Neuronal stem cell (in vitro differentiated cells): Measurements from ENCODE around the gene ZNF597. TPM values are rescaled to one million over a fixed set of nuclear protein-coding genes. Genes with fewer than 3 reads are reported as not detected.

Experiments
- DNase-seq: peaks from one replicate; pipeline ENCODE4 v3.0.0-alpha.2; 2013; ENCODE audit warnings: low spot score
- H2AFZ ChIP-seq: one replicate; pipeline ENCODE4 v1.6.1; 2013; ENCODE audit warnings: mild to moderate bottlenecking, low read length, inconsistent platforms
- H2AK5ac ChIP-seq: 2 replicates; pipeline ENCODE4 v1.6.1; 2013; ENCODE audit warnings: low read depth, mild to moderate bottlenecking, inconsistent platforms, low read length, moderate library complexity, mixed read lengths
- H2BK120ac ChIP-seq: 2 replicates; pipeline ENCODE4 v1.6.1; 2013; ENCODE audit warnings: low read depth, mild to moderate bottlenecking, inconsistent platforms, low read length, moderate library complexity, mixed read lengths
- H2BK12ac ChIP-seq: one replicate; pipeline ENCODE4 v1.6.1; 2013; ENCODE audit warnings: low read length, inconsistent platforms
- H2BK15ac ChIP-seq: 2 replicates; pipeline ENCODE4 v1.6.1; 2013; ENCODE audit warnings: mild to moderate bottlenecking, low read length, inconsistent platforms, mixed read lengths
- H2BK5ac ChIP-seq: one replicate; pipeline ENCODE4 v1.6.1; 2013; ENCODE audit warnings: inconsistent platforms, mild to moderate bottlenecking, low read length, moderate library complexity
- H3K14ac ChIP-seq: one replicate; pipeline ENCODE4 v1.6.1; 2013; ENCODE audit warnings: low read length, inconsistent platforms
- H3K18ac ChIP-seq: 2 replicates; pipeline ENCODE4 v1.6.1; 2013; ENCODE audit warnings: low read length, inconsistent platforms
- H3K23ac ChIP-seq: 2 replicates; pipeline ENCODE4 v1.6.1; 2013; ENCODE audit warnings: low read depth, mild to moderate bottlenecking, mixed read lengths, low read length, inconsistent platforms; ENCODE audit not compliant: poor library complexity
- H3K27ac ChIP-seq: replicated peaks from 3 replicates; pipeline ENCODE4 v1.5.1; 2013; ENCODE audit warnings: low read length, inconsistent platforms
- H3K27me3 ChIP-seq, 3 experiments: 2 replicates each; pipeline ENCODE4 v1.6.1; 2013; ENCODE audit warnings: low read length in 3 of 3, mild to moderate bottlenecking in 2 of 3, inconsistent platforms in 1 of 3, low read depth in 1 of 3, mixed read lengths in 1 of 3, moderate library complexity in 1 of 3; ENCODE audit not compliant: control insufficient read depth in 3 of 3, insufficient read depth in 3 of 3
- H3K36me3 ChIP-seq, 2 donors: replicated peaks in 1 of 2; 2 replicates each; pipeline ENCODE4 v1.6.1; 2013; ENCODE audit warnings: low read length in 2 of 2; ENCODE audit not compliant: control insufficient read depth in 2 of 2, insufficient read depth in 2 of 2
- H3K4ac ChIP-seq: 2 replicates; pipeline ENCODE4 v1.6.1; 2013; ENCODE audit warnings: inconsistent platforms, mild to moderate bottlenecking, low read length, moderate library complexity
- H3K4me1 ChIP-seq, 2 donors: 1 replicate in 1 of 2; 2 replicates in 1 of 2; pipeline ENCODE4 v1.6.1; 2013; ENCODE audit warnings: low read length in 2 of 2, low read depth in 1 of 2; ENCODE audit not compliant: control insufficient read depth in 2 of 2, insufficient read depth in 1 of 2
- H3K4me2 ChIP-seq: one replicate; pipeline ENCODE4 v1.6.1; 2013; ENCODE audit warnings: mild to moderate bottlenecking, low read length, inconsistent platforms; ENCODE audit not compliant: insufficient read depth, poor library complexity, severe bottlenecking
- H3K4me3 ChIP-seq, 2 donors: 2 replicates each; pipeline ENCODE4 v1.5.1; 2013; ENCODE audit warnings: low read length in 2 of 2, mild to moderate bottlenecking in 2 of 2, inconsistent platforms in 1 of 2, moderate library complexity in 1 of 2
- H3K79me1 ChIP-seq: one replicate; pipeline ENCODE4 v1.6.1; 2013; ENCODE audit warnings: low read depth, mild to moderate bottlenecking, inconsistent platforms, low read length, moderate library complexity
- H3K9ac ChIP-seq: one replicate; pipeline ENCODE4 v1.6.1; 2013; ENCODE audit warnings: mild to moderate bottlenecking, low read depth, low read length, inconsistent platforms; ENCODE audit not compliant: poor library complexity
- H3K9me3 ChIP-seq, 2 donors: replicated peaks in 1 of 2; 2 replicates each; pipeline versions ENCODE3 to v1.6.1; 2013; ENCODE audit warnings: low read length in 2 of 2, mild to moderate bottlenecking in 2 of 2, inconsistent platforms in 1 of 2, low read depth in 1 of 2, mixed read lengths in 1 of 2, moderate library complexity in 1 of 2; ENCODE audit not compliant: control insufficient read depth in 2 of 2, insufficient read depth in 1 of 2
- H4K8ac ChIP-seq: one replicate; pipeline ENCODE4 v1.6.1; 2013; ENCODE audit warnings: low read depth, mild to moderate bottlenecking, inconsistent platforms, low read length, moderate library complexity
- H4K91ac ChIP-seq: one replicate; pipeline ENCODE4 v1.6.1; 2013; ENCODE audit warnings: low read length, low read depth, mild to moderate bottlenecking, inconsistent platforms; ENCODE audit not compliant: poor library complexity
- WGBS, 2 donors: extraction: QIAGEN DNeasy Blood & Tissue Kit; methylation state at CpG; one replicate each; pipeline ENCODE4 v1.1.7; 2013; ENCODE audit warnings: missing lambda C conversion rate in 2 of 2, mixed read lengths in 1 of 2; ENCODE audit not compliant: insufficient read length in 2 of 2, insufficient replicate concordance in 1 of 2; ENCODE audit errors: extremely low coverage in 2 of 2; 5-methylcytosine and 5-hydroxymethylcytosine counted together
- small RNA-seq: library from polyadenylated mRNA; stranded (forward); fragments of <200 nt; extraction: miRNeasy Mini kit (QIAGEN cat#:217004); gene quantifications from one replicate; pipeline ENCODE3, GENCODE V24; 2013; ENCODE audit not compliant: insufficient read depth

Gene ZNF597

DNA sequence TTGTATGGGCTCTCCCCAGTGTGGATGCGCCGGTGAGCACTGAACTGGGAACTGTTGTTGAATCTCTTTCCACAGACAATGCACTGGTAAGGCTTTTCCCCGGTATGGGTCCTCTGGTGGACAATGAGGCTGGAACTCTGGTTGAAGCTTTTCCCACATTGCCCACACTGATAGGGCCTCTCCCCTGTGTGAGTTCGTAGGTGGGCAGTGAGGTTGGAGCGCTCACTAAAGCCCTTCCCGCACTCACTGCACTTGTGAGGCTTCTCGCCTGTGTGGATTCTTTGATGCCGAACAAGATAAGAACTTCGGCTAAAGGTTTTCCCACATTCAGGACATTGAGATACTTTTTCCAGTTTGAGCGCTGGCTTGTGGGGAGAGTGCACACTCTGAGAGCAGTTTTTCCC is 60.3 kb downstream of the ZNF597 start:
- H2AK5ac ChIP-seq: no peak overlapping the region
- H2BK120ac ChIP-seq: no peak overlapping the region
- no peak overlapping the region for H3K4me3 ChIP-seq
- H4K91ac ChIP-seq: no peak overlapping the region
- no peak overlapping the region for H3K23ac ChIP-seq
- WGBS, 2 donors: no CpG with 5 or more reads among the region's 10 CpGs
- peaks cover 31 to 54% of the 10 kb centered on the region in 2 donors for H3K36me3 ChIP-seq
- DNase-seq: no peak
- no peaks in the 10 kb centered on the region for H3K4me1 ChIP-seq
- H3K4ac ChIP-seq: no peak overlapping the region
- H3K14ac ChIP-seq: no peak overlapping the region
- H3K4me2 ChIP-seq: no peak overlapping the region
- no peaks in the 10 kb centered on the region for H3K27me3 ChIP-seq
- H2BK5ac ChIP-seq: no peak overlapping the region
- no peak overlapping the region for H3K18ac ChIP-seq
- no peak overlapping the region for H3K27ac ChIP-seq
- no peak overlapping the region for H2AFZ ChIP-seq
- no peak overlapping the region for H2BK15ac ChIP-seq
- H4K8ac ChIP-seq: no peak overlapping the region
- no peak overlapping the region for H3K9ac ChIP-seq
- H3K79me1 ChIP-seq: no peaks in the 10 kb centered on the region
- peaks cover 44 to 66% of the 10 kb centered on the region in 2 donors for H3K9me3 ChIP-seq
- H2BK12ac ChIP-seq: no peak overlapping the region

Small RNA genes within 50 kb of the gene (small RNA-seq; reads per million reads assigned to genes)
- gene MIR6126: not detected
